Natural killer cell (primary cell): ENCODE results near the gene DNAH1. TPM values are rescaled to one million over a fixed set of nuclear protein-coding genes. Genes with fewer than 3 reads are reported as not detected.

Experiments used
- ATAC-seq, 3 donors: fragments of 150-1000 bp in 2 of 3; fragments of 200-7000 bp in 1 of 3; cut with Tn5 transposase; 1 replicate in 1 of 3; 2 replicates in 2 of 3; pipeline ENCODE4 v1.10.0; 2021; ENCODE audit warnings: mild to moderate bottlenecking in 2 of 3, moderate library complexity in 2 of 3
- DNase-seq, 2 donors: peaks; one replicate each; pipeline versions ENCODE4 v3.0.0 to v3.0.0-alpha.2; 2013 to 2021; ENCODE audit warnings: mixed read lengths in 1 of 2
- H3K27ac ChIP-seq: one replicate; pipeline ENCODE4 v1.5.1; 2013; ENCODE audit warnings: mild to moderate bottlenecking, low read length
- H3K27me3 ChIP-seq: one replicate; pipeline ENCODE4 v1.6.1; 2013; ENCODE audit warnings: low read length; ENCODE audit not compliant: control insufficient read depth, insufficient read depth
- H3K36me3 ChIP-seq: one replicate; pipeline ENCODE4 v1.6.1; 2013; ENCODE audit warnings: low read length; ENCODE audit not compliant: control insufficient read depth, insufficient read depth
- H3K4me1 ChIP-seq: one replicate; pipeline ENCODE4 v1.6.1; 2013; ENCODE audit warnings: low read length; ENCODE audit not compliant: control insufficient read depth, insufficient read depth
- H3K4me3 ChIP-seq: one replicate; pipeline ENCODE4 v1.5.1; 2013; ENCODE audit warnings: low read length
- H3K9me3 ChIP-seq: one replicate; pipeline ENCODE4 v1.6.1; 2013; ENCODE audit warnings: low read length; ENCODE audit not compliant: control insufficient read depth, insufficient read depth
- H3K27ac Mint-ChIP-seq, 2 donors: one replicate each; pipeline ENCODE4 v1.8.0; 2022; ENCODE audit warnings: mild to moderate bottlenecking in 2 of 2, mixed read lengths in 2 of 2, moderate library complexity in 1 of 2
- H3K27me3 Mint-ChIP-seq, 2 donors: one replicate each; pipeline ENCODE4 v1.8.0; 2022; ENCODE audit warnings: low read depth in 2 of 2, mixed read lengths in 2 of 2
- H3K36me3 Mint-ChIP-seq: one replicate; pipeline ENCODE4 v1.8.0; 2022; ENCODE audit warnings: mixed read lengths
- H3K4me1 Mint-ChIP-seq, 2 donors: one replicate each; pipeline ENCODE4 v1.8.0; 2022; ENCODE audit warnings: mixed read lengths in 2 of 2
- H3K4me3 Mint-ChIP-seq: one replicate; pipeline ENCODE4 v1.8.0; 2022; ENCODE audit warnings: mild to moderate bottlenecking, moderate library complexity, mixed read lengths
- H3K9me3 Mint-ChIP-seq, 2 donors: one replicate each; pipeline ENCODE4 v1.8.0; 2022; ENCODE audit warnings: mixed read lengths in 2 of 2
- CTCF ChIP-seq: fragments of 200-600 bp; IDR thresholded peaks from one replicate; pipeline ENCODE4 v1.8.0; 2022; ENCODE audit warnings: antibody characterized with exemption
- WGBS: methylation state at CpG from one replicate; pipeline ENCODE4 v1.1.7; 2013; ENCODE audit warnings: missing lambda C conversion rate; ENCODE audit not compliant: insufficient coverage; 5-methylcytosine and 5-hydroxymethylcytosine counted together
- intact Hi-C: fragments of 100-400 bp; cut with micrococcal nuclease; formaldehyde crosslinking; loops from one replicate; pipeline ENCODE4 v1.14.2; 2022
- total RNA-seq, 4 donors: library from RNA; stranded (reverse); fragments of 120-200 nt in 1 of 4; gene quantifications; one replicate each; pipeline versions ENCODE4 v1.2.3 to v1.2.4, GENCODE V29; 2013 to 2022

DNAH1 gene
- total RNA-seq, 3 donors from 2014 or later (not counting 1 experiment from before 2014, with no cell fraction given) = 72.3 to 81.7 (median 74.2) TPM

- DNase-seq (no peak), ATAC-seq (no peak)
- no peak overlapping the region for H3K4me3 ChIP-seq
- WGBS = 100% methylated on average over 1 of the region's 1 CpG
- peaks cover 34% of the 10 kb centered on the region for H3K36me3 ChIP-seq
- H3K9me3 ChIP-seq = no peaks in the 10 kb centered on the region
- peak overlapping the region; percentile 99 for H3K4me3 Mint-ChIP-seq
- no peak for TF ChIP-seq CTCF
- H3K9me3 Mint-ChIP-seq = no peaks in the 10 kb centered on the region
- no peaks in the 10 kb centered on the region for H3K27me3 Mint-ChIP-seq
- H3K27me3 ChIP-seq = no peaks in the 10 kb centered on the region
- no peak overlapping the region for H3K27ac ChIP-seq
- peaks cover 45% of the 10 kb centered on the region for H3K4me1 ChIP-seq
- no peaks in the 10 kb centered on the region for H3K36me3 Mint-ChIP-seq
- peak overlapping the region; percentile 100 for H3K27ac Mint-ChIP-seq
- H3K4me1 Mint-ChIP-seq = peaks cover 30 to 39% of the 10 kb centered on the region in 2 donors
- intact Hi-C loops = loop anchor here (2.0 kb wide), 1 partner anchor 15 kb away; no protein-coding TSS in a partner anchor
Observed at GRCh38 chr3:52289338-52289746, 26.8 kb upstream of the DNAH1 start.

DNA sequence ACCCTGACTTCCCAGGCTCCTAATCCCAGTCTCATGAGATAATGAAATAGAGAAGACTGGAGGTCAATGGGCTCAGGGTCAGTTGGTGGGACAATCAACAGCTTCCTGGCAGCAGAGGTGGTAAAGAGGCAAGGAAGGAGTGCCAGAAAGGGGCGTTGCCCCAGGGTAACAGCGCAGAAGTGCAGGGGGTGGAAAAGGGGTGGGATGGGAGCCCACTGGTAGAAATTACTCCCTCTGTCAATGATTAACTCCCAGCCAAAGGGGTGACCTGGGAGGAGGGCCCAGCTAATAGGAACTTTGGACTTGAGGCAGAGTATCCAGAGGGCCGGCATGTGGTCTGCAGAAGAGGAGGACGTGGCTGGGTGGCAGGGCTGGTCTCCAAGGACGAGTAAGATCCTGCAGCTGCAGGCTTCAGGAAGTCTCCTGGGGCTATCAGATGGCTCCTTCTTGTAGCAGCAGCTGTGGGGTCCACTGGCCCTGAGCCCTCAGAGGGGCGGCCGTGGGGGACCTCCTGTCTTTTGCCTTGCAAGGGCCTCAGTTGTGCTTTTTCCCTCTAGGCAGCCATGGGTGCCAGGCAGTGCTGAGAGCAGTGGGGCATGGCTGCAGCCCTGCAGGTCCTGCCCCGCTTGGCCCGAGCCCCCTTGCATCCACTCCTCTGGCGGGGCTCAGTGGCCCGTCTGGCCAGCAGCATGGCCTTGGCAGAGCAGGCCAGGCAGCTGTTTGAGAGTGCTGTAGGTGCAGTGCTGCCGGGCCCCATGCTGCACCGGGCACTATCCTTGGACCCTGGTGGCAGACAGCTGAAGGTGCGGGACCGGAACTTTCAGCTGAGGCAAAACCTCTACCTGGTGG is 26.1 kb upstream of the DNAH1 start:
- no peak for DNase-seq
- Mint-ChIP-seq H3K4me1 (peaks cover 30 to 45% of the 10 kb centered on the region in 2 donors), H3K4me3 (no peak overlapping the region), H3K9me3 (no peaks in the 10 kb centered on the region), H3K36me3 (no peaks in the 10 kb centered on the region), H3K27ac (peak overlapping the region in 1 of 2 donors; percentile 100), H3K27me3 (no peaks in the 10 kb centered on the region)
- no peak for ATAC-seq
- H3K4me3 ChIP-seq = no peak overlapping the region
- WGBS = 94% methylated on average over 15 of the region's 15 CpGs
- no peaks in the 10 kb centered on the region for H3K27me3 ChIP-seq
- H3K9me3 ChIP-seq = no peaks in the 10 kb centered on the region
- H3K36me3 ChIP-seq = peaks cover 36% of the 10 kb centered on the region
- peaks cover 45% of the 10 kb centered on the region for H3K4me1 ChIP-seq
- TF ChIP-seq CTCF = no peak
- H3K27ac ChIP-seq = no peak overlapping the region
- intact Hi-C loops = loop anchor here (2.0 kb wide), 1 partner anchor 15 kb away; no protein-coding TSS in a partner anchor

DNA sequence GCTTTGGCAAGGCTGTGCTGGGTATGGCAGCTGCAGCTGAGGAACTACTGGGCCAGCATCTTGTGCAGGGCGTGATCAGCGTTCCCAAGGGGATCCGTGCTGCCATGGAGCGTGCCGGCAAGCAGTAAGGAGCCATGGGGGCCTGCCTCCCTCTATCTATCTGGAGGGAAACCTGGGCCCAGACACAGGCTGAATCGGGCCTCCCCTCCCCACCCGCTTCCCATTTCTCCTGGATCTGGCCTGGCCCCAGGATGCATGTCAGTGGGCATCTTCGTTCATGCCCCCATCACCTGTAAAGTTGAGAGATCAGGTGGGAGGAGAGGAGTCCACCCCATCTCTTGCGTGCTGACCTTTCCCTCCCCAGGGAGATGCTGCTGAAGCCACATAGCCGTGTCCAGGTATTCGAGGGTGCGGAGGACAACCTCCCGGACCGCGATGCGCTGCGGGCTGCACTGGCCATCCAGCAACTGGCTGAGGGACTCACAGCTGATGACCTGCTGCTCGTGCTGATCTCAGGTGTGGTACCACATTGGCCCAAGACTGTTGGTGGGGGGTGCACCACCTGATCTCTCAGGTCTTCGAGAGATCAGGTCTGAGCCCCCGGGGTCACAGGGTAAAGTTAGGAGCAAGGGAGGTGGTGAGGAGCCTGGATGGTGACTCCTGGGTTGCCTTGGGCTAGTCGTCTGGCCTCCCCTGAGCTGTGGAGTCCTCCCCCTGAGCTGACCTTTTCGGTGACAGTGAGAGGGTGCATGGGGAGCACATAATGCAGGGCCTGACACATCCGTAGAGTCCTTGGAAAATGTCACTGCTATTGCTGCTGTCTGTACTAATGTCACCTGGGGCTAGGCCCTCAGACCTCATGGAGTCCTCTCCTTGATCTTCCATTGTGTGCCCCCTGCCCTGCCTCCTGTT is 25.3 kb upstream of the DNAH1 start:
- Histone ChIP-seq H3K27me3 (no peaks in the 10 kb centered on the region), H3K4me3 (no peak overlapping the region), H3K9me3 (no peaks in the 10 kb centered on the region), H3K27ac (no peak overlapping the region), H3K36me3 (peaks cover 36% of the 10 kb centered on the region), H3K4me1 (peaks cover 45% of the 10 kb centered on the region)
- H3K27me3 Mint-ChIP-seq = no peaks in the 10 kb centered on the region
- H3K4me1 Mint-ChIP-seq = peaks cover 30 to 49% of the 10 kb centered on the region in 2 donors
- no peak for ATAC-seq
- intact Hi-C loops = loop anchor here (1.0 kb wide), 1 partner anchor 48 kb away; no protein-coding TSS in a partner anchor
- H3K27ac Mint-ChIP-seq = peak overlapping the region; percentile 59 to 65
- no peak for DNase-seq
- peak overlapping the region; percentile 45 for H3K4me3 Mint-ChIP-seq
- H3K9me3 Mint-ChIP-seq = no peaks in the 10 kb centered on the region
- H3K36me3 Mint-ChIP-seq = no peaks in the 10 kb centered on the region
- no peak for TF ChIP-seq CTCF
- WGBS = 96% methylated on average over 20 of the region's 23 CpGs
